ENCODE data around the gene RND2. TPM values are rescaled to one million over a fixed set of nuclear protein-coding genes. Genes with fewer than 3 reads are reported as not detected.

RND2 gene
- total and polyA plus RNA-seq, 2 of the 13 experiments (the other 11 are each of a cell fraction or from before 2014, with no cell fraction given): 0.05 to 0.11 TPM

DNA sequence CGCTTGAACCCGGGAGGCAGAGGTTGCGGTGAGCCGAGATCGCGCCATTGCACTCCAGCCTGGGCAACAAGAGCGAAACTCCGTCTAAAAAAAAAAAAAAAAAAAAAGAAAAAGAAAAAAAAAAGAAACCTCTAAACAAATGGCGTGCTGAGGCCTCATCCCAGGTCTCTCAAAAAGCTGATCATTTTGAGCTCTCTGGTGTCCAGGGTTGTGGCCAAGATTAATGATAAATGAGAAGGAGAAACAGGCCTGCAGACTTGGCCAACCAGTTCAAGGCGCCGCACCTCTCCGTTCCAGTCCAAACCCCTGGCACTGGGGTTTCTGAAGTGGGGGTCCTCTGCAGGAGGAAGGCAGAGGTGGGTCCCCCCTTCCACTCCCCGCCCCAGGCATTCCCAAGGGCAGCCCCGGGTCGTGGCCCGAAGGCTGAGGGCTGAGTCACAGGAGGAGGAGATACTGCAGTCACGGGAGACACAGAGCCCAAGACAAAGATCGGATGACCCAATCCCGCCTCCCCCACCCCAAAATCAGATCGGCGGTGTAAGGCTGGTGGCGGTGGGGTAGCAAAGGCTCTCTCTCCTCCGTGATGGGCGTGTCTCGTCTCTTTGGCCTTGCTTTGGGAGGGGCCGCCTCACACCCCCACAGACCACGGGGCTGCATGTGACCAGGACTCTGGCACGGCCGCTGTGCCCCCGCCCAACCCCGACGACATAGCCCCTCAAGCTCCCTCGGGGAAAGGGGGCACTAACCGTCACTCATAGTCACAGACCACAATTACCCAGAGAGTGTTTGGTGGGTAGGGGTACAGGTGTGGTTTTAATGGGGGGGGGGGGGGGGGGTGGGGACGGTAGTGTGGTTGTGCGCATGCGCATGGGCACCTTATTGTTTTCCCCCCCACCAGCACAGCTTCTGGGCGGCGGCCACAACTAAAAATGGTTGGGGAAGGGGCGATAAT is 4.0 kb upstream of the RND2 start (continued):
- TF ChIP-seq SP4 (CRISPR knock-in tag; IDR thresholded peaks at IDR 0.05) (peak; percentile 67), ZNF615 (CRISPR knock-in tag; IDR thresholded peaks at IDR 0.05; ENCODE audit: borderline replicate concordance) (no peak), HDAC1 (CRISPR knock-in tag; IDR thresholded peaks at IDR 0.05) (no peak), KAT2B (IDR thresholded peaks at IDR 0.05; ENCODE audit: borderline replicate concordance, low read depth, low read length) (no peak), ATF1 (CRISPR knock-in tag; IDR thresholded peaks at IDR 0.05) (no peak), ZMYM4 (CRISPR knock-in tag; IDR thresholded peaks at IDR 0.05) (peak; percentile 15; the same call in 1 of the 2 replicates), SMARCE1 (IDR thresholded peaks at IDR 0.05; ENCODE audit: borderline replicate concordance) (no peak), CBFB (CRISPR knock-in tag; IDR thresholded peaks at IDR 0.05) (peak; percentile 61; the same call in 1 of the 2 replicates), ZNF292 (CRISPR knock-in tag; IDR thresholded peaks at IDR 0.05; ENCODE audit: borderline replicate concordance, low read depth) (no peak; the same call in 1 of the 2 replicates), GATAD2A (CRISPR knock-in tag; IDR thresholded peaks at IDR 0.05) (no peak; the same call in 1 of the 2 replicates), KDM5B (CRISPR knock-in tag; IDR thresholded peaks at IDR 0.05; ENCODE audit: borderline replicate concordance) (peak; percentile 37; the same call in 1 of the 2 replicates), ZNF256 (CRISPR knock-in tag; conservative IDR thresholded peaks at IDR 0.05) (no peak), ZNF724P (CRISPR knock-in tag; IDR thresholded peaks at IDR 0.05; ENCODE audit: borderline replicate concordance) (no peak), HCFC1 (IDR thresholded peaks at IDR 0.05; ENCODE audit: low read depth, low read length) (no peak), DPF2 (CRISPR knock-in tag; IDR thresholded peaks at IDR 0.05; ENCODE audit: borderline replicate concordance, low read depth) (no peak), ZFAT (CRISPR knock-in tag; conservative IDR thresholded peaks at IDR 0.05) (0 out of 2 replicates have a peak, but pooled peaks have one; percentile 11), NR2F1 (CRISPR knock-in tag; IDR thresholded peaks at IDR 0.05) (0 out of 4 replicates have a peak, but pooled peaks of 1 of the 2 experiments have one; percentile 43), REL (CRISPR knock-in tag; conservative IDR thresholded peaks at IDR 0.05) (no peak), ZMAT3 (CRISPR knock-in tag; conservative IDR thresholded peaks at IDR 0.05) (0 out of 2 replicates have a peak, but pooled peaks have one; percentile 29), GTF2F1 (IDR thresholded peaks at IDR 0.05; ENCODE audit: low read length) (no peak; the same call in 1 of the 2 replicates), GATA4 (IDR thresholded peaks at IDR 0.05; ENCODE audit: borderline replicate concordance, low read depth) (no peak)
- TF ChIP-seq, protein P1, sequence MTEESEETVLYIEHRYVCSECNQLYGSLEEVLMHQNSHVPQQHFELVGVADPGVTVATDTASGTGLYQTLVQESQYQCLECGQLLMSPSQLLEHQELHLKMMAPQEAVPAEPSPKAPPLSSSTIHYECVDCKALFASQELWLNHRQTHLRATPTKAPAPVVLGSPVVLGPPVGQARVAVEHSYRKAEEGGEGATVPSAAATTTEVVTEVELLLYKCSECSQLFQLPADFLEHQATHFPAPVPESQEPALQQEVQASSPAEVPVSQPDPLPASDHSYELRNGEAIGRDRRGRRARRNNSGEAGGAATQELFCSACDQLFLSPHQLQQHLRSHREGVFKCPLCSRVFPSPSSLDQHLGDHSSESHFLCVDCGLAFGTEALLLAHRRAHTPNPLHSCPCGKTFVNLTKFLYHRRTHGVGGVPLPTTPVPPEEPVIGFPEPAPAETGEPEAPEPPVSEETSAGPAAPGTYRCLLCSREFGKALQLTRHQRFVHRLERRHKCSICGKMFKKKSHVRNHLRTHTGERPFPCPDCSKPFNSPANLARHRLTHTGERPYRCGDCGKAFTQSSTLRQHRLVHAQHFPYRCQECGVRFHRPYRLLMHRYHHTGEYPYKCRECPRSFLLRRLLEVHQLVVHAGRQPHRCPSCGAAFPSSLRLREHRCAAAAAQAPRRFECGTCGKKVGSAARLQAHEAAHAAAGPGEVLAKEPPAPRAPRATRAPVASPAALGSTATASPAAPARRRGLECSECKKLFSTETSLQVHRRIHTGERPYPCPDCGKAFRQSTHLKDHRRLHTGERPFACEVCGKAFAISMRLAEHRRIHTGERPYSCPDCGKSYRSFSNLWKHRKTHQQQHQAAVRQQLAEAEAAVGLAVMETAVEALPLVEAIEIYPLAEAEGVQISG (CRISPR knock-in tag; IDR thresholded peaks at IDR 0.05): 0 out of 2 replicates have a peak, but pooled peaks have one; percentile 5
- TF ChIP-seq, protein P2, sequence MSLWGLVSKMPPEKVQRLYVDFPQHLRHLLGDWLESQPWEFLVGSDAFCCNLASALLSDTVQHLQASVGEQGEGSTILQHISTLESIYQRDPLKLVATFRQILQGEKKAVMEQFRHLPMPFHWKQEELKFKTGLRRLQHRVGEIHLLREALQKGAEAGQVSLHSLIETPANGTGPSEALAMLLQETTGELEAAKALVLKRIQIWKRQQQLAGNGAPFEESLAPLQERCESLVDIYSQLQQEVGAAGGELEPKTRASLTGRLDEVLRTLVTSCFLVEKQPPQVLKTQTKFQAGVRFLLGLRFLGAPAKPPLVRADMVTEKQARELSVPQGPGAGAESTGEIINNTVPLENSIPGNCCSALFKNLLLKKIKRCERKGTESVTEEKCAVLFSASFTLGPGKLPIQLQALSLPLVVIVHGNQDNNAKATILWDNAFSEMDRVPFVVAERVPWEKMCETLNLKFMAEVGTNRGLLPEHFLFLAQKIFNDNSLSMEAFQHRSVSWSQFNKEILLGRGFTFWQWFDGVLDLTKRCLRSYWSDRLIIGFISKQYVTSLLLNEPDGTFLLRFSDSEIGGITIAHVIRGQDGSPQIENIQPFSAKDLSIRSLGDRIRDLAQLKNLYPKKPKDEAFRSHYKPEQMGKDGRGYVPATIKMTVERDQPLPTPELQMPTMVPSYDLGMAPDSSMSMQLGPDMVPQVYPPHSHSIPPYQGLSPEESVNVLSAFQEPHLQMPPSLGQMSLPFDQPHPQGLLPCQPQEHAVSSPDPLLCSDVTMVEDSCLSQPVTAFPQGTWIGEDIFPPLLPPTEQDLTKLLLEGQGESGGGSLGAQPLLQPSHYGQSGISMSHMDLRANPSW (CRISPR knock-in tag; IDR thresholded peaks at IDR 0.05; ENCODE audit: borderline replicate concordance): 0 out of 2 replicates have a peak, but pooled peaks have one; percentile 57
- TF ChIP-seq, protein P3, sequence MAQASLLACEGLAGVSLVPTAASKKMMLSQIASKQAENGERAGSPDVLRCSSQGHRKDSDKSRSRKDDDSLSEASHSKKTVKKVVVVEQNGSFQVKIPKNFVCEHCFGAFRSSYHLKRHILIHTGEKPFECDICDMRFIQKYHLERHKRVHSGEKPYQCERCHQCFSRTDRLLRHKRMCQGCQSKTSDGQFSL (CRISPR knock-in tag; IDR thresholded peaks at IDR 0.05): peak; percentile 93

Data from HepG2 (cell line).